ENCODE data around the gene ZNF550. TPM values are rescaled to one million over a fixed set of nuclear protein-coding genes. Genes with fewer than 3 reads are reported as not detected.

ZNF550 gene
- total and polyA plus RNA-seq, 9 of the 15 experiments (the other 6 are each of a cell fraction or from before 2014, with no cell fraction given), result 1.6 to 11.8 (median 4.3) TPM

DNA sequence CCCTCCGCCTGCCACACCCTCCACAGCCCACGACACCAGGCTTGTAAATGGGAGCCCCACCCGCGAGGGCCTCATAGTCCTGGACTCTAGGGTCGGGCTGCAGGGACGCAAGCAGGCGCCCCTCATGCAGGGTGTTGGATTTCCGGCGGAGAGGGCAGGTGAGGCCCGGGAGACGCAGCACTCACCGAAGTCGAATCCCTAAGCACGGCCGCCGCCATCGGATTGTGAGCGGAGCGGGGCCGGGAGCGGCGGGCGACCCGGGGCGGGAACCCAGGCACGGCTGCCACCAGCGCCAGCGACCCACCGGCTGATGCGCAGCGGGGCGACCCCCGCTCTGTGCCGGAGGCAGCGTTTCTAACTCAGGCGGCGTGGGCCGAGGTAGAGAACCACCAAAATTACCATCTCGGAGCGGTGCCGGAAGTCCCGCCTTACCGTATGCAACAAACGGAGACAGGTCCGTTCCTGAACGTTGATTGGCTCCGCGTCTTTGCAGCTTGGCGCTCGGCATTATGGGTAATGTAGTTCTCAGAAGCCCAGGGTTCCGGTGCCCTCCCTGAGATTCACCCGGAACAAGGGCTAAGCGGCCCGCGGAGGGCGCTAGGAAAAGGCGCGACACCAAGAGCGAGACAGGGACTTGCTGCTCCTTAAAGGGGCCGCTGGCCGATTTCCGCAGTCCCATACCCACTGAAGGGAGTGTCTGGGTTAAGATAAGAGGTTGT lies 19.0 kb upstream of the ZNF550 start, which contains the start of gene ZNF416 (continued):
- TF ChIP-seq, protein P1, sequence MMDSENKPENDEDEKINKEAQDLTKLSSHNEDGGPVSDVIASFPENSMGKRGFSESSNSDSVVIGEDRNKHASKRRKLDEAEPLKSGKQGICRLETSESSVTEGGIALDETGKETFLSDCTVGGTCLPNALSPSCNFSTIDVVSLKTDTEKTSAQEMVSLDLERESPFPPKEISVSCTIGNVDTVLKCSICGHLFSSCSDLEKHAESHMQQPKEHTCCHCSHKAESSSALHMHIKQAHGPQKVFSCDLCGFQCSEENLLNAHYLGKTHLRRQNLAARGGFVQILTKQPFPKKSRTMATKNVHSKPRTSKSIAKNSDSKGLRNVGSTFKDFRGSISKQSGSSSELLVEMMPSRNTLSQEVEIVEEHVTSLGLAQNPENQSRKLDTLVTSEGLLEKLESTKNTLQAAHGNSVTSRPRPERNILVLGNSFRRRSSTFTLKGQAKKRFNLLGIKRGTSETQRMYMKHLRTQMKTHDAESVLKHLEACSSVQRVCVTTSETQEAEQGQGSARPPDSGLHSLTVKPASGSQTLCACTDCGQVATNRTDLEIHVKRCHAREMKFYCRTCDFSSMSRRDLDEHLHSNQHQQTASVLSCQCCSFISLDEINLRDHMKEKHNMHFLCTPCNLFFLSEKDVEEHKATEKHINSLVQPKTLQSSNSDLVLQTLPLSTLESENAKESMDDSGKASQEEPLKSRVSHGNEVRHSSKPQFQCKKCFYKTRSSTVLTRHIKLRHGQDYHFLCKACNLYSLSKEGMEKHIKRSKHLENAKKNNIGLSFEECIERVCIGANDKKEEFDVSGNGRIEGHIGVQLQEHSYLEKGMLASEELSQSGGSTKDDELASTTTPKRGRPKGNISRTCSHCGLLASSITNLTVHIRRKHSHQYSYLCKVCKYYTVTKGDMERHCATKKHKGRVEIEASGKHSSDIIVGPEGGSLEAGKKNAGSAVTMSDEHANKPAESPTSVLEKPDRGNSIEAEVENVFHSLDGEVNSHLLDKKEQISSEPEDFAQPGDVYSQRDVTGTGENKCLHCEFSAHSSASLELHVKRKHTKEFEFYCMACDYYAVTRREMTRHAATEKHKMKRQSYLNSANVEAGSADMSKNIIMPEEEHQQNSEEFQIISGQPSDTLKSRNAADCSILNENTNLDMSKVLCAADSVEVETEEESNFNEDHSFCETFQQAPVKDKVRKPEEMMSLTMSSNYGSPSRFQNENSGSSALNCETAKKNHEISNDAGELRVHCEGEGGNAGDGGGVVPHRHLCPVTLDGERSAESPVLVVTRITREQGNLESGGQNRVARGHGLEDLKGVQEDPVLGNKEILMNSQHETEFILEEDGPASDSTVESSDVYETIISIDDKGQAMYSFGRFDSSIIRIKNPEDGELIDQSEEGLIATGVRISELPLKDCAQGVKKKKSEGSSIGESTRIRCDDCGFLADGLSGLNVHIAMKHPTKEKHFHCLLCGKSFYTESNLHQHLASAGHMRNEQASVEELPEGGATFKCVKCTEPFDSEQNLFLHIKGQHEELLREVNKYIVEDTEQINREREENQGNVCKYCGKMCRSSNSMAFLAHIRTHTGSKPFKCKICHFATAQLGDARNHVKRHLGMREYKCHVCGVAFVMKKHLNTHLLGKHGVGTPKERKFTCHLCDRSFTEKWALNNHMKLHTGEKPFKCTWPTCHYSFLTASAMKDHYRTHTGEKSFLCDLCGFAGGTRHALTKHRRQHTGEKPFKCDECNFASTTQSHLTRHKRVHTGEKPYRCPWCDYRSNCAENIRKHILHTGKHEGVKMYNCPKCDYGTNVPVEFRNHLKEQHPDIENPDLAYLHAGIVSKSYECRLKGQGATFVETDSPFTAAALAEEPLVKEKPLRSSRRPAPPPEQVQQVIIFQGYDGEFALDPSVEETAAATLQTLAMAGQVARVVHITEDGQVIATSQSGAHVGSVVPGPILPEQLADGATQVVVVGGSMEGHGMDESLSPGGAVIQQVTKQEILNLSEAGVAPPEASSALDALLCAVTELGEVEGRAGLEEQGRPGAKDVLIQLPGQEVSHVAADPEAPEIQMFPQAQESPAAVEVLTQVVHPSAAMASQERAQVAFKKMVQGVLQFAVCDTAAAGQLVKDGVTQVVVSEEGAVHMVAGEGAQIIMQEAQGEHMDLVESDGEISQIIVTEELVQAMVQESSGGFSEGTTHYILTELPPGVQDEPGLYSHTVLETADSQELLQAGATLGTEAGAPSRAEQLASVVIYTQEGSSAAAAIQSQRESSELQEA (IDR thresholded peaks at IDR 0.05; ENCODE audit: low read depth), result no peak
- no peak for TF ChIP-seq TGIF2 (CRISPR knock-in tag; IDR thresholded peaks at IDR 0.05)
- peak; percentile 24 for TF ChIP-seq PCBP1 (IDR thresholded peaks at IDR 0.05; ENCODE audit: low read depth, low read length, poor library complexity, severe bottlenecking)
- 0 out of 4 replicates have a peak, but pooled peaks of 1 of the 2 experiments have one; percentile 29 for TF ChIP-seq MAZ (CRISPR knock-in tag; conservative IDR thresholded peaks at IDR 0.05 in 1 of 2, IDR thresholded peaks at IDR 0.05 in 1 of 2)
- no peak for TF ChIP-seq ZNF586 (CRISPR knock-in tag; conservative IDR thresholded peaks at IDR 0.05)
- TF ChIP-seq PHF20 (IDR thresholded peaks at IDR 0.05; ENCODE audit: partially characterized antibody), result peak; percentile 42
- TF ChIP-seq, protein P2, sequence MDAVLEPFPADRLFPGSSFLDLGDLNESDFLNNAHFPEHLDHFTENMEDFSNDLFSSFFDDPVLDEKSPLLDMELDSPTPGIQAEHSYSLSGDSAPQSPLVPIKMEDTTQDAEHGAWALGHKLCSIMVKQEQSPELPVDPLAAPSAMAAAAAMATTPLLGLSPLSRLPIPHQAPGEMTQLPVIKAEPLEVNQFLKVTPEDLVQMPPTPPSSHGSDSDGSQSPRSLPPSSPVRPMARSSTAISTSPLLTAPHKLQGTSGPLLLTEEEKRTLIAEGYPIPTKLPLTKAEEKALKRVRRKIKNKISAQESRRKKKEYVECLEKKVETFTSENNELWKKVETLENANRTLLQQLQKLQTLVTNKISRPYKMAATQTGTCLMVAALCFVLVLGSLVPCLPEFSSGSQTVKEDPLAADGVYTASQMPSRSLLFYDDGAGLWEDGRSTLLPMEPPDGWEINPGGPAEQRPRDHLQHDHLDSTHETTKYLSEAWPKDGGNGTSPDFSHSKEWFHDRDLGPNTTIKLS (IDR thresholded peaks at IDR 0.05; ENCODE audit: borderline replicate concordance, low read depth), result peak; percentile 67; the same call in 1 of the 2 replicates
- TF ChIP-seq, protein P3, sequence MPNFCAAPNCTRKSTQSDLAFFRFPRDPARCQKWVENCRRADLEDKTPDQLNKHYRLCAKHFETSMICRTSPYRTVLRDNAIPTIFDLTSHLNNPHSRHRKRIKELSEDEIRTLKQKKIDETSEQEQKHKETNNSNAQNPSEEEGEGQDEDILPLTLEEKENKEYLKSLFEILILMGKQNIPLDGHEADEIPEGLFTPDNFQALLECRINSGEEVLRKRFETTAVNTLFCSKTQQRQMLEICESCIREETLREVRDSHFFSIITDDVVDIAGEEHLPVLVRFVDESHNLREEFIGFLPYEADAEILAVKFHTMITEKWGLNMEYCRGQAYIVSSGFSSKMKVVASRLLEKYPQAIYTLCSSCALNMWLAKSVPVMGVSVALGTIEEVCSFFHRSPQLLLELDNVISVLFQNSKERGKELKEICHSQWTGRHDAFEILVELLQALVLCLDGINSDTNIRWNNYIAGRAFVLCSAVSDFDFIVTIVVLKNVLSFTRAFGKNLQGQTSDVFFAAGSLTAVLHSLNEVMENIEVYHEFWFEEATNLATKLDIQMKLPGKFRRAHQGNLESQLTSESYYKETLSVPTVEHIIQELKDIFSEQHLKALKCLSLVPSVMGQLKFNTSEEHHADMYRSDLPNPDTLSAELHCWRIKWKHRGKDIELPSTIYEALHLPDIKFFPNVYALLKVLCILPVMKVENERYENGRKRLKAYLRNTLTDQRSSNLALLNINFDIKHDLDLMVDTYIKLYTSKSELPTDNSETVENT (CRISPR knock-in tag; IDR thresholded peaks at IDR 0.05), result no peak
- TF ChIP-seq, protein P4, sequence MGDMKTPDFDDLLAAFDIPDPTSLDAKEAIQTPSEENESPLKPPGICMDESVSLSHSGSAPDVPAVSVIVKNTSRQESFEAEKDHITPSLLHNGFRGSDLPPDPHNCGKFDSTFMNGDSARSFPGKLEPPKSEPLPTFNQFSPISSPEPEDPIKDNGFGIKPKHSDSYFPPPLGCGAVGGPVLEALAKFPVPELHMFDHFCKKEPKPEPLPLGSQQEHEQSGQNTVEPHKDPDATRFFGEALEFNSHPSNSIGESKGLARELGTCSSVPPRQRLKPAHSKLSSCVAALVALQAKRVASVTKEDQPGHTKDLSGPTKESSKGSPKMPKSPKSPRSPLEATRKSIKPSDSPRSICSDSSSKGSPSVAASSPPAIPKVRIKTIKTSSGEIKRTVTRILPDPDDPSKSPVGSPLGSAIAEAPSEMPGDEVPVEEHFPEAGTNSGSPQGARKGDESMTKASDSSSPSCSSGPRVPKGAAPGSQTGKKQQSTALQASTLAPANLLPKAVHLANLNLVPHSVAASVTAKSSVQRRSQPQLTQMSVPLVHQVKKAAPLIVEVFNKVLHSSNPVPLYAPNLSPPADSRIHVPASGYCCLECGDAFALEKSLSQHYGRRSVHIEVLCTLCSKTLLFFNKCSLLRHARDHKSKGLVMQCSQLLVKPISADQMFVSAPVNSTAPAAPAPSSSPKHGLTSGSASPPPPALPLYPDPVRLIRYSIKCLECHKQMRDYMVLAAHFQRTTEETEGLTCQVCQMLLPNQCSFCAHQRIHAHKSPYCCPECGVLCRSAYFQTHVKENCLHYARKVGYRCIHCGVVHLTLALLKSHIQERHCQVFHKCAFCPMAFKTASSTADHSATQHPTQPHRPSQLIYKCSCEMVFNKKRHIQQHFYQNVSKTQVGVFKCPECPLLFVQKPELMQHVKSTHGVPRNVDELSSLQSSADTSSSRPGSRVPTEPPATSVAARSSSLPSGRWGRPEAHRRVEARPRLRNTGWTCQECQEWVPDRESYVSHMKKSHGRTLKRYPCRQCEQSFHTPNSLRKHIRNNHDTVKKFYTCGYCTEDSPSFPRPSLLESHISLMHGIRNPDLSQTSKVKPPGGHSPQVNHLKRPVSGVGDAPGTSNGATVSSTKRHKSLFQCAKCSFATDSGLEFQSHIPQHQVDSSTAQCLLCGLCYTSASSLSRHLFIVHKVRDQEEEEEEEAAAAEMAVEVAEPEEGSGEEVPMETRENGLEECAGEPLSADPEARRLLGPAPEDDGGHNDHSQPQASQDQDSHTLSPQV (IDR thresholded peaks at IDR 0.05), result no peak

Data from K562 (cell line).